GM12875 (cell line): Measurements from ENCODE around the gene SMIM44.

Experiments
- H3K4me3 ChIP-seq: one replicate; pipeline ENCODE4 v1.5.1; 2011; ENCODE audit warnings: low read depth, low read length, control low read depth
- TF ChIP-seq, protein P1 (sequence below): IDR thresholded peaks from 2 replicates; pipeline ENCODE4 v1.5.1; 2011; ENCODE audit warnings: low read depth, mild to moderate bottlenecking, control low read depth, inconsistent platforms, low read length, moderate library complexity, borderline replicate concordance; ENCODE audit not compliant: insufficient read depth

Gene SMIM44

DNA sequence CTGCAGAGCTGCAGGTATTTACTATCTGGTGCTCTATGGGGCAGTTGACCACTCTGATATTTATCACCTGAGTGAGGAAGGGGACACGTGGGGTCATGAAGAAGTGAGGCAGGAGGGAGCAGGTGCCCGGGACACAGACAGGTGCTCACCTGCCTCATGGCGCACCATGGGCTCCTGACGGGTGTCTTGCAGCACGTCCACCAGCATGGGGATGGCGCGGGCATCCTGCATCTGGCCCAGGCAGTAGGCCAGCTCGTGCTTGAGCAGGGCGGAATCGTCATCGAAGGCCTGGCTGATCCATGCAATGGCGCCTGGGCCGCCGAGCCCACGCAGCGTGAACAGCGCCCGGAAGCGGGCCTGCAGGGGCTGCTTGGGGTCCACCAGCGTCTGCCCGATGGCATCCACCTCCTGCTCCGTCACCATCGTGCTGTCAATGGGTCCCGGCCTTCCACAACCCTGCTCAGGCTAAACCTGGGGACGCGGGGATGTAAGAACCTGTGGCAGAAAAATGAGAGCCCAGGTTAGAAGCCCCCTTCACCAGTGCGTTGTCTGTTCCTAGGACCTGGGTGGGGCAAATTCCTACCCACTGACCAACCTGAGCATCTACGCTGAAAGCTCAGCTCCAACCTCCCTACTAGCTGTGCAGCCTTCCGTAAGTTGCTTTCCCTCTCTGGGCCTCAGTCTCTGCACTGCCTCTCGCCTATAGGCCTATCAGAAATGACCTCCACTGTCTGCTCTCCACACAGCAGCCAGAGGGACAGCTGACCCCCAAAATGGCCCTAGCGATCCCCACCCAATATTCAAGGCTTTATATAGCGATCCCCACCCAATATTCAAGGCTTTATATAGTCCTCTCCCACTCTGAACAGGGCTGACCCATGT, 13.4 kb upstream of the SMIM44 start:
- H3K4me3 ChIP-seq: no peak overlapping the region
- TF ChIP-seq, protein P1, sequence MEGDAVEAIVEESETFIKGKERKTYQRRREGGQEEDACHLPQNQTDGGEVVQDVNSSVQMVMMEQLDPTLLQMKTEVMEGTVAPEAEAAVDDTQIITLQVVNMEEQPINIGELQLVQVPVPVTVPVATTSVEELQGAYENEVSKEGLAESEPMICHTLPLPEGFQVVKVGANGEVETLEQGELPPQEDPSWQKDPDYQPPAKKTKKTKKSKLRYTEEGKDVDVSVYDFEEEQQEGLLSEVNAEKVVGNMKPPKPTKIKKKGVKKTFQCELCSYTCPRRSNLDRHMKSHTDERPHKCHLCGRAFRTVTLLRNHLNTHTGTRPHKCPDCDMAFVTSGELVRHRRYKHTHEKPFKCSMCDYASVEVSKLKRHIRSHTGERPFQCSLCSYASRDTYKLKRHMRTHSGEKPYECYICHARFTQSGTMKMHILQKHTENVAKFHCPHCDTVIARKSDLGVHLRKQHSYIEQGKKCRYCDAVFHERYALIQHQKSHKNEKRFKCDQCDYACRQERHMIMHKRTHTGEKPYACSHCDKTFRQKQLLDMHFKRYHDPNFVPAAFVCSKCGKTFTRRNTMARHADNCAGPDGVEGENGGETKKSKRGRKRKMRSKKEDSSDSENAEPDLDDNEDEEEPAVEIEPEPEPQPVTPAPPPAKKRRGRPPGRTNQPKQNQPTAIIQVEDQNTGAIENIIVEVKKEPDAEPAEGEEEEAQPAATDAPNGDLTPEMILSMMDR: no peak

DNA sequence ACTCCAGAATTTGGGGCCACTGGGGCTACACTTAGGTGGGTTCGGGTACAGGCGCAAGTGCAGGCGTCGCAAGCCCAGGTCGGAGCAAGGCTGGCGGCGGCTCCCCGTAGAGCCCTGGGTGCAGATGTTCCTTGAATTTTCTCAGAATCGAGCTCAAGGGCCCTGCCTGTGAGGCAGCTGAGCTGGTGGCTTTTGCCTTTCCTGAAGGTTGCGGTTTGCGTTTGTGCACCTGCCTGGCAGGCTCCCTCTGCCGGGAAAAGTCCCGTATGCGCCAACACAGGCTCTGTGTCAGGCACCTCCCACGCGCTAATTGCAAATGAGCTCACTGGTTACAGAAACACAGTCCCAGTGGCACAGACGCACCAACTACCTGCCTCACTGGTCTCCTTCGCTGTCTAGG, 11.3 kb upstream of the SMIM44 start:
- TF ChIP-seq, protein P1: no peak
- no peak overlapping the region for H3K4me3 ChIP-seq

DNA sequence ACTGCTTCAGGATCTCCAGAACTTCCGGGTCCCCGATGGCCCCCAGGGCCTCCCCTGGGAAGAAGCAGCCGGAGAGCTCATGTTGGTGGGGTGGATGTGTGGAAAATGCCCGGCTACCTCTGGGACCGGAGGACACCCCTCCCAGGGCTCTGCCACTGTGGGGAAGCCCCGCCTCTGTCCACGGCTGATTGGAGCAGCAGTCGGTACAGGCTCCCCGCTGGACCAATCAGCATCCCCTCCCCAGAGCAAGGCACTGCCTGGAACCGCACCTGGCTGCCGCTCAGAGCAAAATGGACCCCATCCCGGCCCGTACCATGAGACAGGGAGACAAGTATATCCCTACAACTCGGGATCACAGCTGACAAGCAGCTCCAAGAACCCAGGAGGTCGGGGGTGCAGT, 10.8 kb upstream of the SMIM44 start:
- TF ChIP-seq, protein P1: no peak
- H3K4me3 ChIP-seq: no peak overlapping the region

DNA sequence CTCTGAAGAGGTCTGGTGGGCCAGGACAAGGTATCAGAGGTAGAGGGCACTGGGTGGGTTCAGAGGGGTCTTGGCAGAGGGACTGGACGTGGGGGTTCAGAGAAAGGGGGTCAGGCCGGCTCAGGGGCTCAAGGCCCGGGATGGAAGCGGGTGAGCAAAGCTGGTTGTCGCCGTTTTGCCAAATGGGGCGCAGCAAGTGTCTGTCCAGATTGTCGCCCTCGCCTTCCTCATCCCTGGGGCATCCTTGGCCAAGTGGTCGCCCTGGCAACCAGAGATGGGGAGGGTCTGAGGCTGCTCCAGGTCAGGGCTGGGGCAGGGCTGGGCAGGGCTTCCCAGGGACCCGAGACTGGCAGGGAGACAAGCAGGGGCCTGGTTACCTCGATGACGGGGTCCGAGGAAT, 10.4 kb upstream of the SMIM44 start:
- no peak overlapping the region for H3K4me3 ChIP-seq

DNA sequence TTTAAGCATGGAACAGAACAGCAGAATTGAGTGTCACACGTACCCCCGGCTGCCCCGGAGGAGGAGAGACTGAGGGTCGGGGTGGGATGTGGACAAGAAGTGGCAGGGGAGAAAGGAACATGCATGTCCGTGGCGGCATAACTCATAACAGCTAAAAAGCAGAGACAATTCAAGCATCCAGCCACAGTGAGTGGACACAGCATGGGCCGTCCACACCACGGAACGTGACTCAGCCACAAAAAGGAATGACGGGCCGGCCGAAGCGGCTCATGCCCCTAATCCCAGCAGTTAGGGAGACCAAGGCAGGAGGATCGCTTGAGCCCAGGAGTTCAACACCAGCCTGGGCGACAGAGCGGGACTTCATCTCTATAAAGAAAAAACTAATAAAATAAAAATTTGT, 9.7 kb upstream of the SMIM44 start:
- H3K4me3 ChIP-seq: no peak overlapping the region
- TF ChIP-seq, protein P1: no peak

More for the DNA sequence above, 10.4 kb upstream of the SMIM44 start:
- TF ChIP-seq, protein P1: no peak

DNA sequence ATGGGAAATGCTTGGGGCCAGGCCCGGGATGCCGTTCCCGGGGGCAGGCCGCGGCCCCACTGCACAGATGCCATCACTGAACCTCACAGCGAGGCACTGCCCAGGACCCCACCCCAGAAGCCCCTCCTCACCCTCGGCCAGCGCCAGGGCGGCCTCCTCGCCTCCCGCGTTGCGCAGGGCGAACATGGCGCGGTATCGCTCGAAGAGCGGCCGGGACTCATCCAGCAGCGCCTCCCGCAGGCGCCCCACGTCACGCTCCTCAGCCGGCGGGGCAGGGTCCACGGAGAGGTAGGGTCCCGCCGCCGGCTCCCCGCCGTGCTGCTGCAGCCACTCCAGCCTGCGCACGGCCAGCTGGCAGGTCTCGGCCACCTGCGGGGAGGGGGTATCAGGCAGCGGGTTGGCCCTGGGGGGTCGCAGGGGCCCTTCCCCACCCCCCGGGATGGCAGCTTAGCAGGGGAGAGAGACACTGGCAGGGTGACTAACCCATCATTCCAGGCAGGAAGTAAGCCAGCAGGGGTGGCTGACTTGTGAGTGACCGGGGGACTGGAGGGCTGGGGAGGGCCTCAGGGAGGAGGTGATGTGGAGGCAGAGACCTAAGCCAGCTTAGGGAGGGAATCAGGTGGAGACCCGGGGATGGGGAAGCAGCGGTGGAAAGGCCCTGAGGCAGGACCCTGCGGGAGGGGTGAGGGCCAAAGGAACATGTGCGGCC, 9.0 kb upstream of the SMIM44 start:
- TF ChIP-seq, protein P1: no peak
- H3K4me3 ChIP-seq: no peak overlapping the region

DNA sequence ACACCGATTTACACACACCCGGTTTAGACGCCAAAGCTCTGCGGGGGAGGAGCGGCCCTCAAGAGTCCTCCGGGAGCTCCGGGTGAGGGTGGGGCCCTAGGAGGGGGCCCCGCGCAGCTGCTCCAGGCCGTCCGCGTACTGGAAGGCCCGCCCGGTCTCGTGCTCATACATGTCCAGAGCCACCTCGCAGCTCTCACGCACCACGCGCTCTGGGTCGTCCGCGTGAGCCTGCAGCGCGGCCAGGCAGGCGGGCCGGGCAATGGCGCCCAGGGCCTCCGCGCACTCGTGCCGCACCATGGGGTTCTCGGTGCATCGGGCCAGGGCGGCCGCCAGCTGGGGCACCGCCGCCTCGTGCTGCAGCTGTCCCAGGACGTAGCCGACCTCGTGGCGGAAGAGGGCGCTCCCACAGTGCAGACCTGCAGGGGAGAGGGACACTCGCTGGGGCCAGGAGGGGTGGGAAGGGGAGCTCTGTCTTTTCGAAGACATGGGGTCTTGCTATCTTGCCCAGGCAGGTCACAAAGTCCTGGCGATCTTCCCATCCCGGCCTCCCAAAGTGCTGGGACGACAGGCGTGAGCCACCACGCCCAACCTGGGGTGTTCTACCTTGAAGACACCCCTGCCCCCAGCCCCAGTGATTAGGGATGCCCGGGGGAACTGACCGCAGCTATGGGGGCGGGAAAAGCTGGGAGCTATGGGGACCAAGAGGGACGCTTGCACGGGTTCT, 8.3 kb upstream of the SMIM44 start:
- H3K4me3 ChIP-seq: no peak overlapping the region
- TF ChIP-seq, protein P1: no peak
